ENCODE results near the gene TMEM220.
"Not testable (repeated sequence)": the region's sequence is repeated elsewhere in the genome, so short reads cannot be mapped to it uniquely, and the experiment has no call there.

TMEM220 gene

GRCh38 chr17:10725262-10725661, 4.6 kb downstream of the TMEM220 start:
- no peak for DNase-seq

GRCh38 chr17:10724546-10725195, 5.2 kb downstream of the TMEM220 start:
- DNase-seq, result no peak

DNA sequence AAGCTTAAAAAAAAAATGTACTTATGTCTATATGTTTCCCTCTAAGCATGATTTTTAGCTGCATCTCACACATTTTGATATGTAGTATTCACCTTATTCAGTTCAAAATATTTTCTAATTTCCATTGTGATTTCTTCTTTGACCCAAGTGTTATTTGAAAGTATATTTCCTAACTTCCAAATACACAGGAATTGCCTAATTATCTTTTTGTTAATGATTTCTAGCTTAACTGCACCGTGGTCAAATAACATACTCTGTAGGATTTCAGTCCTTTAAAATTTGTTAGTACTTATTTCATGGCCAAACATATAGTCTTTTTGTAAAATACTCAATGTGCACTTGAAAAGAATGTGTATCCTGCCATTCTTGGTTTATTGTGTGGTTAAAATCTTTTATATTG, 11.3 kb downstream of the TMEM220 start:
- DNase-seq, result no peak

DNA sequence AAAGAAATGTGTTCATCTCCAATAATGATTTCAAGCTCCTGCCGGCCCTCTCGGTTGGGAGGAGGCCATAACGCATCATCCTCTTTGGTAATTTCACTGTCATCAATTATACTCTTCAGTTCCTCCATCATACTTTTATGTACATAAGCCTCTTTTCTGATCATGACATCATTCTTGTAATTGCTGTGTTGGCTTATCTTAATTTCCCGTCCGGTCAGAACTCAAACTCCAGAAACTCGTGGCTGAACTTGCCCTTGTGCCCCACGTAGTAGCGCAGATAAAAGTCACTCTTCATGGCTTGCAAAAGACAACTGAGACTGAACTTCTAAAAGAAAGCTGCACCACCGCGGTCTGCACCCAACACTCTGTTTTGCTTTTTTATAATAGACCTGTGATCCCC, 13.6 kb downstream of the TMEM220 start:
- DNase-seq, result no peak

DNA sequence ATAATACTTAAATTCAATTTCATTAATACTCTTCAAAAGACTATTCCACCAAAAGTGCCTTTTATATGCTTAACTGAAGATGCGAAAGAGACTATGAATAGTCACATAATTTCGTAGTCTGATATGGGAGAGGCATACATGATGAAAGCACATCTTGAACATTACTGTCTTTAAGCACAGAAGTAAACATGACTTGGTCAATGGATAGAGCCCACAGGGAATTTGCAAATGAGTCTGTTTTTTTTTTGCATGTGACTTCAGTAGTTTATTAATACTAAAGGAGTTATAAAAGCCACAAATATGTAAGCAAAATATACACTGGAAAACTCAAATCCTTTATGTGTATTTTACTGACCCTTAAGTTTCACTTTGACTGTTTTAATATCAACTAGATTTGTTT, 16.5 kb downstream of the TMEM220 start:
- no peak for DNase-seq

GRCh38 chr17:10705727-10706126, 24.1 kb downstream of the TMEM220 start:
- no peak for DNase-seq

GRCh38 chr17:10702574-10702973, 27.2 kb downstream of the TMEM220 start:
- DNase-seq, result no peak

DNA sequence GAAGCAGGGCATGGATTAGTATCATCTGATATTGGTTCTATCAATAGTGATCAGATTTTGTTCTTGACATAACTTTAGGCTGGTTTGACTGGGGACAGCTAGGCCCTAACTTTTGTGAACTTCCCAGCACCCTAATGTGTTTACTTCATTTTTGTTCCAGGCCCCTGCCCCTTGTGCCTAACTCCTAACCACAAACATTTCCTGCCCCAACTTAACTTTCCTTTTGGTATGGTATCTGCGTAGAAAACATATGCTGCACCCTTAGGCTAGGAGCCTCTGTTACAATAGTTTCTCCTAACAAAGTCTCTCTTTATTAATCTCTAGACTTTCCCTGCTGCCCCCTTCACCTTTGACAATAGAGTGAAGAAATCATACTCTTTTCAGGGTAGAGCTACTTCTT, 30.0 kb downstream of the TMEM220 start:
- no peak for DNase-seq

GRCh38 chr17:10698096-10698818, 31.6 kb downstream of the TMEM220 start:
- DNase-seq, result no peak

- peak; percentile 97 for DNase-seq
Measured at GRCh38 chr17:10697092-10698081, 32.4 kb downstream of the TMEM220 start, which contains the start of the genes ADPRM and SCO1. ADPRM (plus strand) TSS chr17:10697594; CDS start chr17:10704927, 7,333 bp downstream. SCO1 (minus strand) TSS chr17:10697533; CDS start chr17:10697507, 26 bp downstream.

GRCh38 chr17:10695875-10696407, 33.9 kb downstream of the TMEM220 start:
- not testable (repeated sequence) for DNase-seq

- no peak for DNase-seq
Measured at GRCh38 chr17:10687499-10687898, 42.3 kb downstream of the TMEM220 start.

GRCh38 chr17:10683853-10684252, 46.0 kb downstream of the TMEM220 start:
- no peak for DNase-seq

DNA sequence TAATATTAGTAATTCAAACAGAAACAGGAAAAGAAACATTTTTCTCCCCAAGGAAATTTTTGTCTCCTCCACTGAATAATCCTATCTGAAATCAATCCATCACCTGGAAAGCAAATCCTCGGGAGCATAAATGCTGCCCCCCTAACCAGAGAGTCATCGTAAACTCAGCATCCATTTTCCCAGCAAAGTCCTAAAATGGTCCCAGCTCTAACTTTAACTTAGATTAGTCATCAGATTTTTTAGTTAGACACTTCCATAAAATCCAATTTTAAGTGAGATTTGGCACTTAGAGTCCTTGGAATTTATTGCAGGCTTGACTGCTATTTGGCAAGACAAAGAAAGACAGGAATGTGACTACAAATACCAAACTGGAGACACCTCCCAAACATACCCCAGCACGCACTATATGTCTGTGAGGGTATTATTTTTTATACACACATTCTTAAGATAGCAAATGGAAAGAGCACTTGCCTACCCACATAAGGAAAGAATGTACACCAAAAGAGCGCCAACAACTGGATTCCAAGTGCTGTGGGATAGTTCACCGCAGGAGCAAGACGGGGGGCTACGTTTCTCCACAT, 47.9 kb downstream of the TMEM220 start:
- no peak for DNase-seq

DNA sequence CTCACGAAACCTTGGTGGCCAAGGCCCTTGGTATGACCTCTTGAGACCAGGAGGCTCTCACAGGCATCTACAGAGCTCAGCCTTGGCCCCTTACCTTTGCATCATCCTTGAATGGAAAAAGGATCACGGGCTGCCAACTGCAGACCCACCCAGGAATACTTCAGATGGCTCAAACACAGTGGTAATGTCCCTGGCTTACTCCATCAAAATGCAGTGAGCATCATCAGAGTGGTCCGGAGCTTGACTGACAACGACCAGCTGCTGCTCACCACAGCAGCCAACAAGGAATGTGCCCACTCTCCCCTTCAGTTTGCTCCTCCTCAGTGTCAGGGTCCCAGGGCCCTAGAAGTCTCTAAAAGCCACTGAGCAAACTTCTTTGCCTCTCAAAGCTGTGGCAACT, 55.1 kb downstream of the TMEM220 start:
- no peak for DNase-seq

GRCh38 chr17:10673312-10673711, 56.5 kb downstream of the TMEM220 start:
- no peak for DNase-seq

DNA sequence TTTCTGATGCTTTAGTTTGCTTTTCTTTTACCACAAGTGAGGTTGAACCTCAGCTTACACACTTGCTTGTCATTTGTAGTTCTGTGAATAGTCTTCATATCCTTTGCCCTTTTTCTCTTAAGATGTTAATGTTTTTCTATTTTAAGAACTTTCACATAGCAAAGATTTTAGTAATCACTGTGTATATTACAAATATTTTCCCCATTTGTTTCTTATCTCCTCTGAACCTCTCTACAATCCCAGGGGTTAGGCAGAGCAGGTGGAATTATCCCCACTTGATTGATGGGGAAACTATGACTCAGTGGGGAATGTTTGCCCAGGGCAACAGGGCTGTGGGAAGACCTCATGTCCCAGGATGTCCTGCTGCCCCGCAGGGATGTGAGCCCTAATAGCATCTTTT, 61.0 kb downstream of the TMEM220 start:
- DNase-seq, result no peak

GRCh38 chr17:10666906-10667305, 62.9 kb downstream of the TMEM220 start:
- no peak for DNase-seq

DNA sequence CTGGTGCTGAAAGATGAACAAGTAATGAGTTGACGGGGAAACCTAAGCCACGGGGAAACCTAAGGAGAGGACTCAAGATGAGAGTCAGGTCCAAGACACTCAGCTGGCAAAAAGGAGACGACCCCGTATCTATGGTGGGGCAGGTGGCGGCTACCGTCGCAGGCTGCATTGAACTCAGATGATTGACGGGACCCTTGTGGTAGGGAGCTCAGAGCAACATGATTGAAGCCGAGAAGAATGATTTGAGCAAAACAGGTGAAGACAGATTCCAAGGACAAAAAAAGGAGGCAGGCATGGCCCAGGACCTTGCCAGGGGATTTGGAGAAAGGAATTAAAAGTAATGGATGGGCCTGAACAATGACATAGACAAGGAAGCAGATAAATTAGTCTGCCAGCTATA, 65.3 kb downstream of the TMEM220 start:
- DNase-seq, result no peak

Measured in activated effector memory CD4-positive, alpha-beta T cell treated with anti-CD3 and anti-CD28 coated beads, Interleukin-2, amount 50 U/mL, for 16 hours (primary cell).